Suppressor macrophage (primary cell): Measurements from ENCODE around the gene CLTC.
A peak's percentile ranks its signal among the peaks of the same experiment; 100 is the strongest.

Source experiments
- DNase-seq, 4 experiments: peaks; one replicate each; pipeline ENCODE4 v3.0.0-alpha.2; 2020 to 2022

CLTC gene

DNA sequence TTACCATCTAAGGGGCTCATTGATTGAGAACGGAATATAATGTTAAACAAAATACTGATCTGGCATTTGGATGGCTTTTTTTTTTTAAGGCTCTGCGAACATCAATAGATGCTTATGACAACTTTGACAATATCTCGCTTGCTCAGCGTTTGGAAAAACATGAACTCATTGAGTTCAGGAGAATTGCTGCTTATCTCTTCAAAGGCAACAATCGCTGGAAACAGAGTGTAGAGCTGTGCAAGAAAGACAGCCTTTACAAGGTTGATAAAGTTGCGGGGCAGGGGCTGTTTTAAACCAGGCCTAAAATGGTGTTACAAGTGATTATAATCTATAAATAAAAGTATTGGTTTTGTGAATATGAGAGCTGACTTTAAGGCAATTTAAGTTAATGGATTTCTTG is 65.3 kb downstream of the CLTC start:
- DNase-seq, result no peak

DNA sequence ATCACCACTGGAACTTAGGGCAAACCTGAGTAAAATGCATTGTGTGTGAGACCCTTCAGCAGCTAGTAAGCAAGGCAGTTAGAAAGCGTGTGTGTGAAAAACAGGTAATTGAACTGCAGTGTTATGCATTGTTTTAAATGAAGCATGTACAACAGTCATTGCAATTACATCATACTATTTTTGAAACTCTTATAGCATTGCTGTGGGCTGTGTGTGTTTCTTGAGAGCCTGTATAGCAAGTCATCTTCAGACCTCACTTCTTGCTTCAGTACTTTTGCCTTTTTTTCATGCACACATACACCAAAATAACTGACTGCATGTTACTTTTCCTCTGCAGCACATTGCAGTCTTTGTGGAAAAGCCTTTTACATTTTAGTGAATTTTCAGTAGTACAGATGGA is 68.3 kb downstream of the CLTC start:
- no peak for DNase-seq

DNA sequence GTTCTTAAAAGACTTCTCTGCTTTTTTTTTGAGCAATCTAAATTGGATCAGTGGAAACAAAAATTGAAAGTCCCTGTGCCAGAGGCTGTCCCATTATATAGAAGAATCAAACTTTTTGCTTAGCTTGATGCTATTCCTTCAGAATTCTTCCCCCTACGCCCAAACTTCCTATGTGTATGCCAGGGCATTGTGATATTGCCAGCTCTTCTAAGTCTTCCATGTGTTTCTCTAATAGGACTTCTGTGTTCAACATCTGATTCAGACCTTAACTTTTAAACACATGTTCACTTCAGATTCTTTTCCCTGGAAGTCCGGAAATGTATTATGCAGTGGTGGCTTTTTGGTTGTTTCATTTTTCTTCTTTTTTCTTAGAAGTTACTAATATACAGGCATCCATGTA is 68.8 kb downstream of the CLTC start:
- no peak for DNase-seq

DNA sequence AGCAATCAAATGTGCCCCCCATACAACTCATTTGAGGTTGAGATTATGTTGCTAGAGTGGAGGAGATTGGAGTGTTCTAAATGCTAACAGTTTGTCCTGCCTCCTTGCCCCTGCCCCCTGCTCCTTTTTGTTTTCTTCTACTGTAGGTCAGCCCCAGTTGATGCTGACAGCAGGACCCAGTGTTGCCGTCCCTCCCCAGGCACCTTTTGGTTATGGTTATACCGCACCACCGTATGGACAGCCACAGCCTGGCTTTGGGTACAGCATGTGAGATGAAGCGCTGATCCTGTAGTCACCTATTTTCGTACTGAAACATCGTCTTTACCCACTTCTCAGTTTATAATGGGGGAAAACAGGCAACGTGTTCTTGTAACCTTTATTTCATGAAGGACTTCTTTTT is 73.9 kb downstream of the CLTC start:
- no peak for DNase-seq

DNA sequence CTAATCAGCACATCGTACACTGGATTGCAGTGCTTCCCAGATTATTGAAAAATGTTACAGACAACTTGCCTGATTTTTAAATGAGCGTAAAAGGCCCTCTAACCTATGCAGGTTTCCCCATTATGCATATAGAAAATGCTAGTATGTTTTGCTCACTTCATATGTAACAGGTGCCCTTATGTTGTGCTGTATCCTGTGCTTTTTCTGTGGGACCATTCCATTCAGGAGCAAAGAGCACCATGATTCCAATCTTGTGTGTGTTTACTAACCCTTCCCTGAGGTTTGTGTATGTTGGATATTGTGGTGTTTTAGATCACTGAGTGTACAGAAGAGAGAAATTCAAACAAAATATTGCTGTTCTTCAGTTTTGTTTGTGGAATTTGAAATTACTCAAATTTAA is 74.6 kb downstream of the CLTC start:
- no peak for DNase-seq

DNA sequence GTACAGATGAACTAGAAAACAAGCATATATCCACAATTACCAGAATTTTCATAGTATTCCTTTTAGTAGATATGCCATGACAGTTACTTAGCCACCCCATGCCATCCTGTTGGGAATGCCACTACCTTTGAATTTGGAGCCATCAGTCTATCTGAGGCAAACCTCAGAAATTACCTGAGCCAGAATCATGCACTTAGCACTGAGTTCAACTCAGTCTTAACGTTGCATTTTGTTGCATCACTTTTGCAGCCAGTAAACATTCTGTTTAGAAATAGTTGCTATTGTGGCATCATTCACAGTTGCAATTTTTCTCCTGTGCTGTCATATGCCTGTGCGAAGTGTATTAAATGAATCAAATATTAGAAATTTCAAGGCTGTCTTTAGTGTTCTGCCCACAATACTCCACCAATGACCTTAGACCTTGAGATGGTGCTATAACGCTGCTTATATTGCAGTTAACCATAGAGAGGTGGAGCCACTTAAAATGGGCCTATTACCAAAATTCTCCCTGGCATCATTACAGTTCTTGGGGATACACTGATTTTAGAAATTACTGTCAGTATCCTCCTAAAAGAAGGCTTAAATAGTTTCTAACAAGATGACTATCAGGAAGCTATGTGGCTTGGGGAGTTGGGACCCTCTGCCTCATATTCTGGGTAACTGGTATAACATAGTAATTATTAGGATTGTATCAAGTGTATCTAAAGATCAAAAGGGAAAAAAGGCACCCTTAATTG is 76.4 kb downstream of the CLTC start:
- peak in 1 of 4 experiments; percentile 9 for DNase-seq

DNA sequence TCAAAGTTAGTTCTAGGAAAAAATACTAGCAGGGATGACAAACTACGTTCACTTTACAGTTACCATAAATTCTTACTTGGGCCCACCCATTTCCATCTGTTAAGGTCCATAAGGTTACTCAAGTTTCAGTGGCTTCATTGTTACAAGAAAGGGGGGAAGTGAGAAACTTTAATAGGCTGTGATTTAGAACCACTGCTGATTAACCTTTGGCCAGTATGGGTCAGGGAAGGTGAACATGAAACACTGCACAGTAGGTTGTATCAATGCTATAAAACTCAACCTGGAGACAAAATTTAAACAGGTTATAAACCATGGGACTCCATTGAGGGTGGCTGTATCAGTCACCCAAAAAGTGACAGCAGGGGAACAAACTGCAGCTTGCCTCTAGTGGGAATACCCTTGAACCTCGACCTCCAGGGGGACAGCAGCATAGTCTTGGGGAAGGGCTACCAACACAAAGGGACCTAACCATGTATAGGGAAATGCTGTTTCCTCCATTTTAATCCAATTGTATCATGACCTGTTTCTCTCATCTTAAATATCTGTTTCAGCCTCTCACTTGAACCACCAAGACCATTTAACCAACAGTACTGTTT is 77.1 kb downstream of the CLTC start:
- DNase-seq, result no peak

DNA sequence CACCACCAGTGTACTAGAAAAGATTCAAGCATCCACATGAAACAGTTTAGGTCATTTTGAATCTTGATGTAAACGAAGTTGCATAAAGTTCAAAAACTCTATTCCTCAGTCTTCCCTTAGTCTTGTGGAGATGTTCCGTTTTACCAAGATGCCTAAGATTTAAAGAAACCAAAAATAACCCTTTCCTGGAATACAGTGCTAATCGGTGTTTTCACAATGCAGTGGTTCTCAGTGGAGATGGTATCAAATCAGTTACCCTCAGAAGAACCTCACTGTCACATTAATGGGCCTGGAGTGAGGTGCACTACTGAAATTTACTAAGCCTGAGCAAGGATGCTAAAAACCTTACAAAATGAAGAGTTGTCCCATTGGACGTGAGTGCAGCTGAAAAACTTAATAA is 78.4 kb downstream of the CLTC start:
- no peak for DNase-seq

DNA sequence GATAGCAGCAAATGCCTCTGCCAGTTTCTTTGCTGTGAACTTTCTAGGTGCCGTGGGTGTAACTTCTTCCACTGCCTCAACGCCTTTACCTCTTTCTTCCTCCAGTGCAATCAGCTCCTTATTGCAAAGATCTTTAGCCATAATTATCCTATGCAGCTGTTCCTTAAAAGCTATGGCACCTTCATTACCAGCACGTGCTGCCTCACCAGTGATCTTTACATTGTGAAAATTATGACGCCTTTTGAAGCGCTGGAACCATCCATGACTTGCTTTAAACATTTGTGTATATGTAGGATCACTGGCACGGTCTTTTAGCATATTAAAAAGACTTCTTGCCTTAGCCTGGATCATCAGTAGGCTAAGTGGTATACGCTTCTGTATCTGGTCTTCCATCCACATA is 79.5 kb downstream of the CLTC start:
- no peak for DNase-seq

DNA sequence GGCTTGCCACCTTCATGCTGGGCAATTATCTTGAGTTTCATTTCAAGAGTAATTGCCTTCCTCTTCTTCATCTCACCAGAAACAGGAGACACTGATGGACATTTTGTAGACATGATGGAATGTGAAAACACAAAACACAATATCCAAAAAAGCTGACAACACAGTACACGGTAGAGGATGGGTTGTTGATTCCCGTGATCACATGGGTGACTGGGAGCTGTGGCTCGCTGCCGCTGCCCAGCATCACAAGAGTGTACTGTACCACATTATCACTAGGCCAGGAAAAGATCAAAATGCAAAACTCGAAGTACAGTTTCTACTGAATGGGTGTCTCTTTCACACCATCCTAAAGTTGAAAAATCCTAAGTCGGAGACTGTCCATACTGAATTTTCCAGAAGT is 80.1 kb downstream of the CLTC start:
- DNase-seq, result no peak

DNA sequence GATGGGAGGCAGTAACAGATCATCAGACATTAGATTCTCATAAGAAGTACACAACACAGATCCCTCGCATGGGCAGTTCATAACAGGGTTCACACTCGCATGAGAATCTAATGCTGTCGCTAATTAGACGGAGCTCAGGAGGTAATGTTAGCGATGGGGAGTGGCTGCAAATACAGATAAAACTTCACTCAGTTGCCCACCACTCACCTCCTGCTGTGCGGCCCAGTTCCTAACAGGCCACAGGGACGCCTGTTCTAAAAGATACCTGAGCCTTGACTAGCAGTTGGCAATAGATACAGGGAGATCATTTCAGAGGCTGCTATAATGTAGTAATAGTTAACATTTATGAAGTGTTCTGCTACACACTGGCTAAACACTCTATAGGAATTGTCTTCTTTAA is 82.6 kb downstream of the CLTC start:
- no peak for DNase-seq

DNA sequence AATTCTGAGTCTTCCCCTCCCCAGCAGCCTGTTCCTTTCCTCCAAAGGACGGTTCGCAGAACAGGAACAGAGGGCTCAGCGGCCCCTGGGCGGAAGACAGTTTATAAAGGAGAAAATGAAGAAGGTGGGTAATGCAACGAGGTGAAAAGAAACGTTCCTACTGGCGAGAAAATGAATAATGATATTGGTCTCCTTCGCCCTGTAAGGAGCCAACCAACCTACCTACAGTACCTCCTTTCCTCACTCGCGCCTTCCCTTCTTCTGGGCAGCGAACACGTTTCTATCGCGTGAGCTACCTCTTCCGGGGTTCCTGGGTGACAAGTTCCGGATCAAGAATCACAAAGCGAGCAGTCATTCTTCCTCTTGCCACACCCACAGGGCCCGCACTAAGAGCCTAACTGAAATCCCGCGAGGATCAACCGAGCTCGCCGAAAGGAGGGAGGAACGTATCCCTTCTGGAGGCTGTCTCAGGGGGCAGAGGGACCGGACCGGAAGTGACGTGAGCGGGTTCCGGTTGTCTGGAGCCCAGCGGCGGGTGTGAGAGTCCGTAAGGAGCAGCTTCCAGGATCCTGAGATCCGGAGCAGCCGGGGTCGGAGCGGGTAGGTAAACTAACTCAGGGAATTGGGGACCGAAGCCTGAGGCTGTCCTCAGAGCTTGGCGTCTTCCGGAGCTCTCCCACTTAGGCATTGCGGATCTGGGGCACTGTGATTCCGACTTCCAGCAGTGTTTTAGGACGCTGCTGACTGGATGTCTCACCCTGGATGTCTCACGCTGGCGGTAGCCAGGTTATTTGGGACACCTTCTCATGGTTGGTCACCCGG is 87.7 kb downstream of the CLTC start, which contains the start of the genes PTRH2 and VMP1:
PTRH2 (minus strand) TSS at position 282 of the 822 bp plus-strand sequence. CDS start 9,452 bp downstream, outside the sequence.
VMP1 (plus strand) TSS at position 506 of the 822 bp plus-strand sequence. CDS start 23,793 bp downstream, outside the sequence.
- DNase-seq, result peak; percentile 99 to 100 (median 99)

DNA sequence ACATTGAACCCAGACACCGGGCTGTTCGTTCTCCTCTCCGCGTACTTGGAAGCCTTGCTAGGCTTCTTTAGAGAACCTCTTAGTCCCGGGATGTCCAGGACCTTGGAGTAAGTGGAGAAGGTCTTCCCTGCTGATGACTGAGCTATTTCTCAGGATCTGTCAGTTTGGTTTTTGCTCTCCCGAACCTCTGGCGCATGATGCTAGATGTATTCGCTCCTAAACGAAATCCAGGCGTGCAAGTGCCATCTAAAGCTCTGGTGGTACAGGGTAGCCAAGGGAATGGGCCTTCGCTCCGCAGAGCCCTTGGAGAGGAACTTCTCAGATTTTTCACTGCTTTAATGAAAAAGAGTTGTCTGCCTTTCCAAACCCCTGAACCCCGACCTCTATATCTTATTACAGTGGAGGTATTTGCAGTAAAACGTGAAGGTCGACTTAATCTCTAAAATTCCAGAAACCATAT is 88.3 kb downstream of the CLTC start:
- peak in 3 of 4 experiments; percentile 39 to 51 (median 39) for DNase-seq

DNA sequence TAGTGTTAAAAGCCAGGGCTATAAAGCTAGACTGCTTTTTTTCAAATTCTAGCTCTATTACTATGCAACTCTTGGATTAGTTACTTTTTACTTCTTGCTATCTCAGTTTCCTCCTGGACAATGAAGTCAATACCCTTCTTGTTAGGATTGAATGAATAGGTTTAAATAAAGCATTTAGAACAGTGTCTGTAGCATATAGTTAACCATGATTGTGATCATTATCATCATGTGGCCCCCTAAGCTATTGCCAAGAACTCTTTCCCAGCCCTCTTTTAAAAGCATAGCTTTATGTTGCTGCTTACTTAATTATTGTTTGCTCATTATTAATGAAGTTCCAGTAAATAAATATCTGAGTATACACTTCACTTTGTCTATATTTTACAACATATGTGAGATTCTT is 92.2 kb downstream of the CLTC start:
- no peak for DNase-seq

DNA sequence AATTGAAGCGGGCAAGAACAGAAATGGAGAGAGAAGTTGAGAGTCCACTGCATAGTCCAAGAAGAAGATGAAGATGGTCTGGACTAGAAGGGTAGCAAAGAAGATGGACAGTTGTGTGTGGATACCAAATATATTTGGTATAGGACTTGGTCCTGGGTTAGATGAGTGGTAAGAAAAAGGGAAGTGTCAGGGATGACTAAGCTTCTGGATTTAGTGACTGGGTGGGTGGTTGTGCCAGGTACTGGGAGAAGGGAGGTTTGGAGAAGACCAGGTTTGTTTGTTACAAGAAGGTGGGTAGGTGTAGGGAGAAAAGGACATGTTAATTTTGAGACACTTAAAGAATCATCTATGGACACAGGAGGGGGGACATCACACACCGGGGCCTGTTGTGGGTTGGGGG is 93.2 kb downstream of the CLTC start:
- DNase-seq, result peak in 2 of 4 experiments; percentile 24 to 34

DNA sequence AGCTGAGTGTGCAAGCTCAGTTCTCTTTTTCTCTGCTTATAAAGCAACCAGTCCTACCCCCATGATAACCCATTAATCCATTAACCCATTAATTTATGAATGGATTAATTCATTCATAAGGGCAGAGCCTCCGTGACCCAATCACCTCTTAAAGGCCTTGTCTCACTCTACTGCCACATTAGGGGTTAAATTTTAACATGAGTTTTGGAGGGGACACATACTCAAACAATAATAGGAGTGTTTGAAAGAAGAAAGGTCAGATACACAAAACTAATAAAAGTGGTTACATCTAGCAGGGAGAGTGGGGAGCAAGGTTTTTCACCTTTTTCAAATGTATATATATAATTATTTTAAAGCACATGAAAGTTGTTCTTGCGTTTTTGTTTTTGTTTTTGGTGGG is 94.6 kb downstream of the CLTC start:
- no peak for DNase-seq

DNA sequence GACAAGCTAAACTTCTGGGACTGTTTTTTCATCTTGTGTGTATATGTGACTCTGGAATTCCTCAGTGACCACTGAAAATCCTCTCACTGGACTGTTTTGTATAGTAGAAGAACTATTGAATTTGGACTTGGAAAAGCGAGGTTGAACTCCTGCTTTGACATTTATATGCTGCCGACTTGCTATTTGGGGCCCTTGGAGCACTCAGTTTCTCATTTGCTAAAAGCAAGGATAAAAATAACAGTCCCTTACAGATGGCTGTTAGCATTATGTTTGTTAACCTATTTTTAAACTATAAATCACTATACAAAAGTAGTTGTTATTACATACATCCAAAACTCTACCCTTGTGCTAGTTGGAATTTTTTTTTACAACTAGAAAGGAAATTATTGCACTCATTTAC is 96.7 kb downstream of the CLTC start:
- DNase-seq, result no peak

DNA sequence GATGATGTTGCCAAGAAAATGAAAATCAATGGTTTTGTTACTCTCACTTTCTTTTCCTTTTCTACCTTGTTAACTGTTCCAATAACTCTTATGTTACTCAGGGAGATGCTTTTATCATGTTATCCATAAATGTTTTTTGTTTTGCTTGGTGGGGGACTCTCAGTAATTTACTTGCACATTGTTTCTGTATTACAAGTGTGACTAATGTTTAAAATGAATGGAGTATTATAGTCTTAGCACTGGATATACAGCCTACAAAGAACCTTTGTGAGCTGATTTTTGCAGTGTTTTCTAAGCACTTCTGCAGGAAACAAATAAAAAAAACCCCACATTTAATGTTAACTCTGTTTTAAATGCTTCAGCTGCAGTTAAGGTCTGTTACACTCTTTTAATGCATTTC is 99.8 kb downstream of the CLTC start:
- DNase-seq, result no peak

DNA sequence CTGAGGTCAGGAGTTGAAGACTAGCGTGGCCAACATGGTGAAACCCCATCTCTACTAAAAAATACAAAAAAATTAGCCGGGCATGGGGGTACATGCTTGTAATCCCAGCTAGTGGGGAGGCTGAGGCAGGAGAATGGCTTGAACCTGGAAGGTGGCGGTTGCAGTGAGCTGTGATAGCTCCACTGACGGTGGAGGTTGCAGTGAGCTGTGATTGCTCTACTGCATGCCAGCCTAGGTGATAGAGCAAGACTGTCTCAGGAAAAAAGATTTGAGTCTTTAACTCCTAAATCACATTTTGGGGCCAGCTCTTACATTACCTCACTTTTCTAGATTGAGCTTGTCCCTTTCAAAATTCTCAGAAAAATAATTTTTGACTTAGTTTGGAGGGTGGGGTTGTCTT is 102.9 kb downstream of the CLTC start:
- no peak for DNase-seq

DNA sequence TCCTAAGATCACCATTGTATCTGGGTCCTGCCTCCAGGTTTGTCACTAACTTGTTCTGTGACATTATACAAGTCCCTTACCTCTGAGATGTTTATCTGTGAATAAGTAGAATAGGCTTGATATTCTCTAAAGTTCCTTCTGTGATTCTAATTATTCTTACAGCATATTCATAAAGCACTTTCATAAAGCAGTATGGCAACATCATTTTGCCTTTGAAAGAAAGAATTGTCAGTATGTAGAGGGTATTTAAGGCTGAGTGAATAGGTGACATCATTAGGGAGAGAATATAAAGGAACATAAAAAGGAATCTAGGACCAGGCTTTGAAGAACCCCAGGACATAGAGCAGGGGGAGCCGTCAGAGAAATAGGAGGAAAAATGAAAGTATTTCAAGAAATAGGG is 103.3 kb downstream of the CLTC start:
- DNase-seq, result no peak

DNA sequence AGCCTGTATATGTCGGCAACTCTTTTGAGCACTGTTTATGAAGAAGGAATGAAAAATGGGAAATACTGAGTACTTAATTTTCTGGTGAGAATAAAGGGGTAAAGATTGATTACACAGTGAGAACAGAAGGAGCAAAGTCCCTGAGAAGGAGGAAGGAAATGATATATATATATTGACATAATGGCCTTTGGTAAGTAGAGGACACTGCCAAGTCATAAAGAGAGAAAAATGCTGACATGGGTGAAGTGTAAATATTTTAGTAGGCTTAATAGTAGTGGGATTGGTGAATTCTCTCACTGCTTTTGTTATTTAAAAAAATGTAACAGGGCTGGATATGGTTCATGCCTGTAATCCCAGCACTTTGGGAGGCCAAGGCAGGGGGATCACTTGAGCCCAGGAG is 103.9 kb downstream of the CLTC start:
- DNase-seq, result peak in 2 of 4 experiments; percentile 14 to 26

DNA sequence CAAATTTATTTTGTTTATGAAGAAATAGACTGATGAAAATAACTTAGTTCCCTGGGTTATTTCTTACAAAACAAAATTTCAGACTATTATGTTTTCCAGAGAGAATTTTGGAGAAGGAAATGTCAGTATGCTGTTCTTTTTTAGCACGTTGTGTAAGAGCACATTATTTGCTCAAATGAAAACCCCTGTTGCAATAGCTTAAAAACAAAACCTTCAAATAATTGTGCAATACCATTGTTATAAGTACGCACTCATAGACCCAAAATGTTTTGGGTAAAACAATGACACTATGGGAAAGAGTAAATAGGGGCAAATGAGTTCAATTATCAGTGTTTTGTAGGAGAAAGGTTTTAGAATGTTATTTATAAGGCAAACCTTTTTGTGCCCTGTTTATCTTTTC is 106.0 kb downstream of the CLTC start:
- DNase-seq, result peak; percentile 14 to 87 (median 51)

DNA sequence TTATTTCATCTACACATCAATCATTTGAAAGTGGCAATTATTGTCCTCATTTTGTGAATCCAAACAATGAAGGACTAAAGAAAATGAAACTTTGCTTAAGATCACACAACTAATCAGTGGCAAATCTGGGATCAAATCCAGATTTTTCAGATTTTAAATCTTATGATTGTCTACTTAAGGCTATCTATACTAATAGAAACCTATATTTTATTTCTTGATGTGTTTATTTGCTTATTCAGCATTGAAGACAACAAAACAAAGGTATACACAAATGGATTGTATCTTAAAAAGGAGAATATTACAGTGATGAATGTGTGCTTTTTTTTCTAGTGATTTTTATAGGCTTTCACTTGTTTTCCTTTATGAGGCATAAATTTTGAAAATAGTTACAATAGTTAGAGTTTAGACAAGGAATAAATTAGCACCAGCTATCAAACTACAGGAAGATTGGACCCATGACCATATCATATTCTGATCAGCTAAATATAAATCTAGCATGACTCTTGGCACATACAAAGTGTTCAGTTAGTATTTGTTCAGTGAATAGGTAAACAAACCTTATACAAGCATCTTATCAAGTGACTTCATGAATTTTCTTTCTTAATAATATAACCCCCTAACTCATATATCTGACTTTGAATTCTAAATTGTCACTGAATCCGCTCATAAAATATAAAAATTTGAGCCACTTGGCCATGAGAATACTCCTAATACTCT is 108.3 kb downstream of the CLTC start:
- no peak for DNase-seq
